Neural cell (in vitro differentiated cells): Measurements from ENCODE around the gene CREB3L4. TPM values are rescaled to one million over a fixed set of nuclear protein-coding genes. Genes with fewer than 3 reads are reported as not detected.

ENCODE experiments used
- H2AFZ ChIP-seq: fragments of 200-600, 300-800 bp; sonication (generic), shearing (Covaris generic); 2 replicates; pipeline ENCODE4 v1.6.0; 2014; ENCODE audit warnings: low read depth, mild to moderate bottlenecking, antibody characterized with exemption, low read length, moderate library complexity
- H3F3A ChIP-seq: fragments of 200-600 bp; shearing (Covaris generic); 2 replicates; pipeline ENCODE4 v1.6.1; 2016; ENCODE audit warnings: mild to moderate bottlenecking, moderate library complexity, mixed read lengths, antibody characterized with exemption, low read length; ENCODE audit not compliant: insufficient read depth, poor library complexity, severe bottlenecking
- H3K27ac ChIP-seq: fragments of 200-600, 300-800 bp; sonication (generic), shearing (Covaris generic); 2 replicates; pipeline ENCODE4 v1.5.1; 2014; ENCODE audit warnings: mild to moderate bottlenecking, low read length, moderate library complexity
- H3K27me3 ChIP-seq: fragments of 300-800, 200-600 bp; sonication (generic), shearing (Covaris generic); 2 replicates; pipeline ENCODE4 v1.6.0; 2014; ENCODE audit warnings: mild to moderate bottlenecking, low read depth, low read length, moderate library complexity; ENCODE audit not compliant: insufficient read depth
- H3K36me3 ChIP-seq: fragments of 300-800, 200-600 bp; sonication (generic), shearing (Covaris generic); 2 replicates; pipeline ENCODE4 v1.5.1; 2014; ENCODE audit warnings: mild to moderate bottlenecking, antibody characterized with exemption, low read length, moderate library complexity; ENCODE audit not compliant: insufficient read depth
- H3K4me2 ChIP-seq: fragments of 300-800, 200-600 bp; sonication (generic), shearing (Covaris generic); 2 replicates; pipeline ENCODE4 v1.6.0; 2014; ENCODE audit warnings: mild to moderate bottlenecking, low read length
- H3K4me3 ChIP-seq: fragments of 300-800, 200-600 bp; sonication (generic), shearing (Covaris generic); 2 replicates; pipeline ENCODE4 v1.5.1; 2014; ENCODE audit warnings: mild to moderate bottlenecking, low read length, moderate library complexity
- H3K79me2 ChIP-seq: fragments of 200-600 bp; shearing (Covaris generic); replicated peaks from 2 replicates; pipeline ENCODE4 v1.6.0; 2014; ENCODE audit warnings: mild to moderate bottlenecking, low read length, moderate library complexity; ENCODE audit not compliant: insufficient read depth
- H3K9ac ChIP-seq: fragments of 300-800, 200-600 bp; sonication (generic), shearing (Covaris generic); 2 replicates; pipeline ENCODE4 v1.6.1; 2016; ENCODE audit warnings: mild to moderate bottlenecking, low read length, mixed read lengths
- H3K9me2 ChIP-seq: fragments of 200-600 bp; shearing (Covaris generic); 2 replicates; pipeline ENCODE4 v1.6.1; 2016; ENCODE audit warnings: mild to moderate bottlenecking, low read length, mixed read lengths; ENCODE audit not compliant: insufficient read depth
- H3K9me3 ChIP-seq: fragments of 200-600, 300-800 bp; sonication (generic), shearing (Covaris generic); 2 replicates; pipeline ENCODE4 v1.6.1; 2016; ENCODE audit warnings: mild to moderate bottlenecking, mixed run types, low read length, moderate library complexity, mixed read lengths
- H4K20me1 ChIP-seq: fragments of 200-600 bp; shearing (Covaris generic); 2 replicates; pipeline ENCODE4 v1.6.1; 2016; ENCODE audit warnings: mild to moderate bottlenecking, mixed run types; ENCODE audit not compliant: insufficient read depth
- CTCF ChIP-seq: fragments of 450-650 bp; IDR thresholded peaks from 2 replicates; pipeline ENCODE4 v1.5.1; 2014; ENCODE audit warnings: antibody characterized with exemption, mild to moderate bottlenecking, moderate library complexity; ENCODE audit not compliant: poor library complexity, severe bottlenecking
- EP300 ChIP-seq: fragments of 450-650 bp; conservative IDR thresholded peaks from 2 replicates; pipeline ENCODE4 v1.6.1; 2014; ENCODE audit warnings: antibody characterized with exemption, mild to moderate bottlenecking, moderate library complexity; ENCODE audit not compliant: poor library complexity, severe bottlenecking
- EZH2 ChIP-seq: fragments of 200-600, 300-800 bp; shearing (Covaris generic), sonication (generic); IDR thresholded peaks from 2 replicates; pipeline ENCODE4 v1.6.1; 2014; ENCODE audit warnings: antibody characterized with exemption, low read length, borderline replicate concordance, mild to moderate bottlenecking; ENCODE audit not compliant: insufficient read depth, poor library complexity, severe bottlenecking
- MXI1 ChIP-seq: fragments of 450-650 bp; conservative IDR thresholded peaks from 2 replicates; pipeline ENCODE4 v1.6.1; 2014; ENCODE audit warnings: antibody characterized with exemption, mild to moderate bottlenecking; ENCODE audit not compliant: poor library complexity, severe bottlenecking
- POLR2AphosphoS5 ChIP-seq: IDR thresholded peaks from 2 replicates; pipeline ENCODE4 v1.6.1; 2012
- RAD21 ChIP-seq: fragments of 450-650 bp; conservative IDR thresholded peaks from 2 replicates; pipeline ENCODE4 v1.6.1; 2014; ENCODE audit warnings: antibody characterized with exemption, mild to moderate bottlenecking, moderate library complexity
- REST ChIP-seq: IDR thresholded peaks from 2 replicates; pipeline ENCODE4 v1.6.1; 2012; ENCODE audit warnings: borderline replicate concordance
- SMC3 ChIP-seq: fragments of 450-650 bp; conservative IDR thresholded peaks from 2 replicates; pipeline ENCODE4 v1.6.1; 2014; ENCODE audit warnings: antibody characterized with exemption, mild to moderate bottlenecking, moderate library complexity; ENCODE audit not compliant: poor library complexity
- TAF1 ChIP-seq: IDR thresholded peaks from 2 replicates; pipeline ENCODE4 v1.6.1; 2012; ENCODE audit warnings: low read depth
- polyA plus RNA-seq: library from polyadenylated mRNA; depleted of rRNA; stranded (reverse); fragments of >200 nt; gene quantifications from 2 replicates; pipeline ENCODE4 v1.2.3, GENCODE V29; 2014

CREB3L4 gene
- polyA plus RNA-seq, 1 donor from 2014 or later: 18.0 TPM

- Histone ChIP-seq H2AFZ (no peak overlapping the region), H4K20me1 (no peaks in the 10 kb centered on the region), H3K79me2 (peaks cover 8% of the 10 kb centered on the region), H3K9me3 (no peaks in the 10 kb centered on the region), H3F3A (peaks cover 4% of the 10 kb centered on the region), H3K9ac (peak overlapping the region; percentile 62), H3K27me3 (no peaks in the 10 kb centered on the region), H3K36me3 (no peaks in the 10 kb centered on the region), H3K4me2 (no peak overlapping the region), H3K4me3 (peak overlapping the region; percentile 91), H3K27ac (peak overlapping the region; percentile 74), H3K9me2 (no peaks in the 10 kb centered on the region)
- no peak for TF ChIP-seq EP300
- TF ChIP-seq RAD21: no peak
- no peak for TF ChIP-seq MXI1
- no peak for TF ChIP-seq EZH2
- no peak for TF ChIP-seq CTCF
- no peak for TF ChIP-seq REST
- no peak for TF ChIP-seq POLR2AphosphoS5
- TF ChIP-seq SMC3: no peak
- no peak for TF ChIP-seq TAF1
Observed at GRCh38 chr1:153968408-153968807, 706 bp downstream of the CREB3L4 start.

- H3K36me3 ChIP-seq: no peaks in the 10 kb centered on the region
- no peaks in the 10 kb centered on the region for H3K9me2 ChIP-seq
- no peak overlapping the region for H3K4me2 ChIP-seq
- peaks cover 8% of the 10 kb centered on the region for H3K79me2 ChIP-seq
- H3K27me3 ChIP-seq: no peaks in the 10 kb centered on the region
- no peak overlapping the region for H3K27ac ChIP-seq
- H4K20me1 ChIP-seq: no peaks in the 10 kb centered on the region
- no peak overlapping the region for H3K9ac ChIP-seq
- no peak overlapping the region for H2AFZ ChIP-seq
- no peaks in the 10 kb centered on the region for H3K9me3 ChIP-seq
- H3K4me3 ChIP-seq: peak overlapping the region; percentile 91
- peaks cover 4% of the 10 kb centered on the region for H3F3A ChIP-seq
- TF ChIP-seq REST (no peak), MXI1 (no peak), SMC3 (no peak), RAD21 (no peak), TAF1 (no peak), EP300 (no peak), POLR2AphosphoS5 (no peak), EZH2 (no peak), CTCF (no peak)
Observed at GRCh38 chr1:153968972-153969371, 1.3 kb downstream of the CREB3L4 start.
